ENCODE measurements around the gene ERAP2. TPM values are rescaled to one million over a fixed set of nuclear protein-coding genes. Genes with fewer than 3 reads are reported as not detected.

ERAP2 gene
- total and polyA plus RNA-seq, 7 donors = 0.23 to 6.4 (median 3.0) TPM

- Histone ChIP-seq H3K27ac (peak within 1 kb of the TSS; percentile 99), H3K4me3 (peak within 1 kb of the TSS; percentile 94), H3K36me3 (ENCODE audit: insufficient read depth in 1 of 2, low read depth in 1 of 2) (no peaks in the 10 kb centered on the region), H3K27me3 (ENCODE audit: insufficient read depth in 3 of 3, low read length in 2 of 3) (no peaks in the 10 kb centered on the region), H3K4me1 (peaks cover 61% of the 10 kb centered on the region), H3K9me3 (no peaks in the 10 kb centered on the region)
- DNase-seq (peak; percentile 96 to 98), ATAC-seq (peak; percentile 83 to 88 (median 86))
- intact Hi-C loops (cut with DNase I) = loop anchor here in 1 of 2 donors (5.0 kb wide), 1 partner anchor 68 kb away; no protein-coding TSS in a partner anchor
- TF ChIP-seq CTCF (IDR thresholded peaks at IDR 0.05) = no peak
- WGBS, 3 donors = 0% methylated on average over 68 to 79 of the region's 79 CpGs
These were observed 59.5 kb downstream of the ERAP2 start, which contains the start of gene LNPEP for GRCh38 chr5:96935559-96936430. LNPEP (plus strand) TSS chr5:96936080; CDS start chr5:96936156, 76 bp downstream.

- Histone ChIP-seq H3K9me3 (no peaks in the 10 kb centered on the region), H3K27ac (peak overlapping the region; percentile 99), H3K4me3 (peak overlapping the region; percentile 94), H3K4me1 (peaks cover 66% of the 10 kb centered on the region), H3K36me3 (ENCODE audit: insufficient read depth in 1 of 2, low read depth in 1 of 2) (no peaks in the 10 kb centered on the region), H3K27me3 (ENCODE audit: insufficient read depth in 3 of 3, low read length in 2 of 3) (no peaks in the 10 kb centered on the region)
- intact Hi-C loops (cut with DNase I) = loop anchor here in 1 of 2 donors (5.0 kb wide), 1 partner anchor 69 kb away; no protein-coding TSS in a partner anchor
- ATAC-seq (peak; percentile 2 to 20 (median 9)), DNase-seq (peak; percentile 25 to 70)
- WGBS, 3 donors = 0% methylated on average over 26 to 27 of the region's 27 CpGs
- no peak for TF ChIP-seq CTCF (IDR thresholded peaks at IDR 0.05)
These were observed 60.4 kb downstream of the ERAP2 start for GRCh38 chr5:96936431-96937320.

- no peak for ATAC-seq
- Histone ChIP-seq H3K27ac (no peak overlapping the region), H3K27me3 (ENCODE audit: insufficient read depth in 3 of 3, low read length in 2 of 3) (no peaks in the 10 kb centered on the region)
These were observed 64.3 kb downstream of the ERAP2 start for GRCh38 chr5:96940586-96940985.

GRCh38 chr5:96941140-96941539, 64.8 kb downstream of the ERAP2 start:
- Histone ChIP-seq H3K4me1 (peaks cover 53% of the 10 kb centered on the region), H3K27me3 (ENCODE audit: insufficient read depth in 3 of 3, low read length in 2 of 3) (no peaks in the 10 kb centered on the region), H3K27ac (no peak overlapping the region), H3K36me3 (ENCODE audit: insufficient read depth in 1 of 2, low read depth in 1 of 2) (no peaks in the 10 kb centered on the region), H3K4me3 (no peak overlapping the region), H3K9me3 (no peaks in the 10 kb centered on the region)
- WGBS, 3 donors = 61 to 86% (median 85%) methylated on average over 4 of the region's 4 CpGs
- ATAC-seq = no peak
- intact Hi-C loops (cut with DNase I) = no loop called here
- no peak for DNase-seq
- TF ChIP-seq CTCF (IDR thresholded peaks at IDR 0.05) = no peak

More at GRCh38 chr5:96940586-96940985, 64.3 kb downstream of the ERAP2 start:
- TF ChIP-seq CTCF (IDR thresholded peaks at IDR 0.05) = no peak
- 71 to 83% (median 74%) methylated on average over 3 of the region's 3 CpGs for WGBS, 3 donors
- no peak overlapping the region for H3K4me3 ChIP-seq
- H3K9me3 ChIP-seq = no peaks in the 10 kb centered on the region
- intact Hi-C loops (cut with DNase I) = no loop called here
- H3K4me1 ChIP-seq = peaks cover 53% of the 10 kb centered on the region
- DNase-seq = no peak
- H3K36me3 ChIP-seq (ENCODE audit: insufficient read depth in 1 of 2, low read depth in 1 of 2) = no peaks in the 10 kb centered on the region

All from psoas muscle (tissue), 8 donors.